ENCODE data around the gene PCCA.

GRCh38 chr13:100484702-100485101 is 395.8 kb downstream of the PCCA start:
- TF ChIP-seq CTCF (IDR thresholded peaks at IDR 0.05): no peak
- no peak for TF ChIP-seq EP300 (IDR thresholded peaks at IDR 0.05)
- TF ChIP-seq BHLHE40 (IDR thresholded peaks at IDR 0.05; ENCODE audit: low read depth, low read length): no peak
- no peak for TF ChIP-seq POLR2A (IDR thresholded peaks at IDR 0.05; ENCODE audit: low read length)
- TF ChIP-seq MAZ (IDR thresholded peaks at IDR 0.05; ENCODE audit: borderline replicate concordance, low read depth, low read length): no peak
- no peak for TF ChIP-seq MAX (IDR thresholded peaks at IDR 0.05)

Measured in A549 (cell line).